HG03442 (cell line): ENCODE data around the gene PIM3.
"Not testable (repeated sequence)": the region's sequence is repeated elsewhere in the genome, so short reads cannot be mapped to it uniquely, and the experiment has no call there.

ENCODE experiments used
- ATAC-seq: cut with Tn5 transposase; IDR thresholded peaks from one replicate; pipeline ENCODE4 v1.9.1; 2021; ENCODE audit warnings: mild to moderate bottlenecking, moderate library complexity; ENCODE audit not compliant: unreplicated experiment

PIM3 gene

DNA sequence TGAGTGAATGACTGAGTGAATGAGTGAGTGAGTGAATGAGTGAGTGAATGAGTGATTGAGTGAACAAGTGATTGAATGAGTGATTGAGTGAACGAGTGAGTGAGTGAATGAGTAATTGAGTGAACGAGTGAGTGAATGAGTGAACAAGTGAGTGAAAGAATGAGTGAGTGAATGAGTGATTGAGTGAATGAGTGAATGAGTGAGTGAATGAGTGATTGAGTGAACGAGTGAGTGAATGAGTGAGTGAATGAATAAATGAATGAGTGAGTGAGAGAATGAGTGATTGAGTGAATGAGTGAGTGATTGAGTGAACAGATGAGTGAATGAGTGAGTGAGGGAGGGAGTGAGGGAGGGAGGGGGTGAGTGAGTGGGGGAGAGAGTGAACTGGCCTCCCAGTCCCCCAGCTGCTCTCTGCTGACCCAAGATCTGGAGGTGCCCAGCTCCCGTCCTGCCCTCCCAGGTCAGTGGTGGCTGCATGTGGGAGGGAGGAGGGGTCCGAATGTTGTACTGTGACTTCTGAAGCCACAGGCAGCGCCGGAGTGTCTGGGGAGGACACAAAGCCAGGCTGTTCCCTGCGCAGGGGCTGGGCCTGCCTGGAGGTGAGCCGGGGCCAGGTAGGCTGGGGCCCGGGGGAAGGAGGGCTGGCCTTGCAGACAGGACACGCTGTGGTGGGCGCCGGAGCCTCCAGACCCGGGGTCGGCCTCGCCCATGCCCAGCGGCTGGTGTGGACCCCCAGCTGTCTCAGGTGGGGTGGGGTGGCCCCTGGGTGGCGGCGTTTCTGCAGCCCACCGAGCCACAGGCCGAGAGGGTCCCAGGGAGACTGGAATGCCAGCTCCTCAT is 17.8 kb upstream of the PIM3 start:
- ATAC-seq = no peak

DNA sequence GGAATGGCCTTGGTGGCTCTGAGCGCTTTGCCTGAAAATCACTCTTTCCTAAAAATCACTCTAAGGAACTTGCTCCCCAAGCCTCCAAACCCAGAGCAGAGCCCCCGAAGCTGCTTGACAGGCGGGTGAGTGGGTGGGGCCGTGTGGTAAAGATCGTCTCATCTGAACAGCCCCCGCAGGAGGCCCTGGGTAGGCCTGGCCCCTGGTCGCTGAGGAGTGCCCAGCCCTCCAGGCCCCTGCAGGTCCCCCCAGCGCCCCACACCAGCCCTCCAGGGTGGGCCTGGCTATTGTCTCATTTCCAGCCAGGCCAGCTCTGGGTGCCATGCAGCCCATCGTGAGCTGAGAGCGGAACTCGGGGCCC is 17.2 kb upstream of the PIM3 start:
- ATAC-seq = no peak

DNA sequence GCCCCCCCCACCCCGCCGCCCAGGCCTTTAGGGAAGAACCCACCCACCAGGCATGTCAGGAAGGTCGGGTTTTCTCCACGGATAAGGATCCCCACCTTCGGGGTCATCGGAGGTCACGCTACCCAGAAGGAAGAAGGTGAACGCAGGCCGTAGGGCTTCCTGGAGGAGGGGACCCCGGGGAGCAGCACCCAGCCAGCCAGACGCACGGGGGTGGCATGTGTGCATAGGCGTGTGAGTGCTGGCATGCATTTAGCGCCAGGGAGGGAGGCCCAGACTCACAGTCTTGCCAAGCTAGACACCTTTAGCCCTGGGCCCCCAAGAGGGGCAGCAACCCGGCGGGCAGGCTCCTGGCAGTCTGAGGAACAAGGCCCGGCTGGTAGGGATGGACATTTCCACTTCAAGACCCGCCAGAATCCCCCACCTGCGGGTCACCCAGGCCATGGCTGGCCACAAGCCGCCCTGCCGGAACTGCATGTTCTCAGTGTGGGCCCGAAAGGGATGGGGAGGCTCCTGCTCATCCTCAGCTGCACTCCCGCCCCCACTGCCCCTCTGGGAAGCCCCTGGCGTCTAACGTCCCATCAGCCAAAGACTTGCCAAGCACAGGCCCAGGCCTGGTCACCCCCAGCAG is 16.7 kb upstream of the PIM3 start:
- ATAC-seq = no peak

DNA sequence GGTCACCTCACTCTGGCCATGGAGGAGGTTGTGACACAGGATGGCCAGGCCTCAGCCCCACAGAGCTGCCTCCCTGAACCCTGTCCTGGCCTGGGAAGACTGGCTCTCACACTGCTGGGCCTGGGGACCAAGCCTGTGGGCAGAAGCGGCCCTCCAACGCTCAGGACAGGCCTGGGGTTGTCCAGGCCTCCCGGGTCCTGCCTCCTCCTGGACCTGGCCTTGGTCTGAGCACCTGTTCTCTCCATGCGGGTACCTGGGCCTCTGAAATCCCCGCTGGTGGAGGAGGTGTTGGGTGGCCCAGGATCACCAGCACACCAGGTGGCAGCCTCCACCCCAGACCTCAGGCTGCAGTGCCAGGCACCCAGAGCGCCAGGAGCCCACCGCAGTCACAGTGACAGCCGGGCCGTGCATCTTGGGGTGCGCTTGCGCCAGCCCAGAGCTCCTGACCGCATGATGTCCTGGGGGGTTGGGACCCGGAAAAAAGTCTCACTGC is 16.1 kb upstream of the PIM3 start:
- ATAC-seq = no peak

DNA sequence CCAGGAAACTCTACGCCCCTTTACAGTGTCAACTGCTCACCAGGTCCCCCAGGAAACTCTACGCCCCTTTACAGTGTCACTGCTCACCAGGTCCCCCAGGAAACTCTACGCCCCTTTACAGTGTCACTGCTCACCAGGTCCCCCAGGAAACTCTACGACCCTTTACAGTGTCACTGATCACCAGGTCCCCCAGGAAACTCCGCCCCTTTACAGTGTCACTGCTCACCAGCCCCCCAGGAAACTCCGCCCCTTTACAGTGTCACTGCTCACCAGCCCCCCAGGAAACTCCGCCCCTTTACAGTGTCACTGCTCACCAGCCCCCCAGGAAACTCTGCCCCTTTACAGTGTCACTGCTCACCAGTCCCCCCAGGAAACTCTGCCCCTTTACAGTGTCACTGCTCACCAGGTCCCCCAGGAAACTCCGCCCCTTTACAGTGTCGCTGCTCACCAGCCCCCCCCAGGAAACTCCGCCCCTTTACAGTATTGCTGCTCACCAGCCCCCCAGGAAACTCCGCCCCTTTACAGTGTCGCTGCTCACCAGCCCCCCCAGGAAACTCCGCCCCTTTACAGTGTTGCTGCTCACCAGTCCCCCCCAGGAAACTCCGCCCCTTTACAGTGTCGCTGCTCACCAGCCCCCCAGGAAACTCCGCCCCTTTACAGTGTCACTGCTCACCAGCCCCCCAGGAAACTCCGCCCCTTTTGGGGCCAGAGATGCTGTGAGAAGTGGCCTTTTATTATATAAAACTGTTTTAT is 15.4 kb upstream of the PIM3 start:
- ATAC-seq = not testable (repeated sequence)

DNA sequence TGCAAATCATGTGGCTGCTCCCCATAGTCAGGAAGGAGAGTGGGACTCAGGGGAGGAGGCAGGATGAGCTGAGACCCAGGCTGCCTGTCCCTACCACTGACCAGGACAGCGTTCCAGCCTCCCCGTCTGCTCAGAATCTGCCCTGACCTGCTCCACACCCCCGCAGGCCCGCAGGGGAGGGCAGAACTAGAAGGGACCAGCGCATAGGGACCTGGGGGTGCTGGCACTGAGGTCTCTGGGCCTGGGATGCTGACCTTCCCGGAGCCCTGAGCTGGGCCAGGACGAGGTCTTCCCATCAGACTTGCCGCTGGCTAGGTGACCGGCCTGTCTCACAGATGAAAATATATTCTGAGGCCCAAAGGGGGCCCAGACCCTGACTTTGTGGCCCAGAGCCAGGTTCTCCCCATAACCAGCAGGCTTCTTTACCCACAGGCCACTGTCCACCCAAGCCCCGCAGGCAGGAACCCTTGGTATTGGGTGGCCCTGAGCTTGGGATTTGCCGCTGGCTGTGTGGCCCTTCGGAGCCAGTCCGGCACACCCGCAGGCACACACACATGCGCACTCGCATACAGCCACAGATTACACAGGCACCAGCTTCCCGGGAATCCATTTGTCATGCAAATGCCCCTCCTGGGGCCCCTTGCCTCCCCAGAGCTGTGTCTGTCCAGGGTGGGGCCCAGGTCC is 13.8 kb upstream of the PIM3 start:
- ATAC-seq = no peak

DNA sequence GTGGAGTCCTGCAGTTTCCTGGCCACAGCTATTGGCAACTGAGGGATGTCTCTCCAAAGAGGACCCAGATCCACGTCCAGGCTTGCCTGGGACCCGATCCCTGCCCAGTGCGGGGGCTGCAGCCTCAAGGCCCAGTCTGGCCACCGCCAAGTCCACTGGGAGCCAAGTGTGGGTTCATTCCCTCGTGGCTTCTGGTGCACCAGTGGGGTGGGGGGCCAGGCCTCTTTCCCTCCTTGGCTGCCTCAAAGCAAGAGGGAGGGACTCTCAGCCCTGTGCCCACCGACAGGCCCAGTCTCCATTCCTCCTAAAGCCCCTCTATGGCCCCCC is 13.3 kb upstream of the PIM3 start:
- ATAC-seq = no peak

DNA sequence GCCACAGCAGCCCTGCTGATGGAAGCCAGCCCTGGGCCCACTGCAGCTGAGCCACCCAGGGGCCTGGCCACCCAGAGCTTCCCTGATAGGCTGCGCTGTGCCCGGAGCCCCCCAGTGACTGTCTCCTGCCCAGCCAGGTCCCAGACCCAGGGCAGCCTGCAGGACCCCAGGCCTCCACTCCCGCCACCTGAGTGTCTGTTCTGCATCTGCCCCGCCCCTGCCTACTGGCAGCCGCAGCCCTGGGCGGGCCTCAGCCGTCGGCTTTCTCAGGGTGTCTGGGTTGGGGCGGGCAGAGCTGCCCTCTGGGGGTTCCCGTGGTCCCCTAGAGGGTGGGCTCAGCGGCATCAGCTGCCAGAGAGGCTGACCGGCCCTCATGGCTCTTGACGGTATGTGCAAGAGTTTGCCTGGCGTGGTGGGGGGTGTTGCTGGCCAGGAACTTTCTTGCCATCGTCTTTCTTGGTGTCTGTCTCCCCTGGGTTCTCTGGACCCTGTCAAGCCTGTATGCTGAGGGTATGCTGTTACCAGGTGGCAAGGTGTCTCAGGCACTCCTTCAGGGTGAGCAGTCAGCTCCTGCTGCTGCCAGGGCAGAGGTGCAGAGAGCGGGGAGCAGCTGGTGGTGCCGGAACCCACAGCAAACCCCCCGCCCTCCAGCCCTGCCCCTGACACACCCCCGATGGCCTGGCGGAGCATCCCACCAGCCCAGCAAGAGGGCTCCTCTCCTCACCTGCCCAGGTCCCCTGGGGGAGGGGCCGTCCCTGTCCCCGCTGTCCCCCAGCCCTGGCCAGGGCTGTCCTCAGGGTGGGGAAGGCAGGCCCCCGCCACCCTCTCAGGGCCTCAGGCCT is 12.2 kb upstream of the PIM3 start:
- no peak for ATAC-seq

DNA sequence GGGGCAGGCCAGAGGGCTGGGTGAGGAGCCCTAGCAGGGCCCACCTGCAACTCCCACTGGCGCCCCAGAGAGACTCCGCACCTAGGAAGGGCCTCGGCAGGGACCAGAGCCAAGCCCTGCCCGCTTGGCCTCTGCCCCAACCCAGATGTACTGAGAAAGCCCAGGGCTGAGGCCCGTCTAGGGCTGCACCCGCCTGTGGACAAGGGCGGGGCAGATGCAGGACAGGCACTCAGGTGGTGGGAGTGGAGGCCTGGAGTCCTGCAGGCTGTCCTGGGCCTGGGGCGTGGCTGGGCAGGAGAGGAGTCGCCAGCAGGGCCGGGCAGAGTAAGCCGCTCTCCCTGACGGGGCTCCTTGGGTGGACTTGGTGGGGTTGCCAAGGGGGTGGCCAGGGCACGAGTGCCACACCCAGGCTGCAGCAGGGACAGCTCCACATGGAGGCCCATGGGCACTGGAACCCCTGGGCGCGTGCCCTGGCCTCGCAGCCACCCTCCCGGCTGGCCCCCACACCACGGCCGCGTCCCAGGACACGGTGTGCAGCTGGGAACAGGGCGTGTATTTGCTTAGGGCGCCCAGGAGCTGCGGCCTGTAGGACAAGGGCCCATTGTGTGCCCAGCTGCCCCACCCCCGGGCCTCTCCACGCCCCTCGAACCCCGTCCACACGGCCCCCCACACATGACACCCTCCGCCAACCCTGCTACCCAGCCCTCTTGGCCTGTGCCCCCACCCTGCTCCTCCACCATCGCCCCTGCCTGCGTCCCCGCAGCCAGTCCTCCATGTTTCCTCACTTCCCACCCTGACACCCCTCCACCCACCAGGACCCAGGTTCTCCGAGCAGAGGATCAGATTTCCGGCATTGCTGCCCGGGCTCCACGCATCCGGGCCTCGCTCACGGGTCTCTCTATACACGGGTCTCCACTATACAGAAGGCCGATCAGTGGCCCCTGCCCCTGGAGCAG is 11.3 kb upstream of the PIM3 start:
- no peak for ATAC-seq

DNA sequence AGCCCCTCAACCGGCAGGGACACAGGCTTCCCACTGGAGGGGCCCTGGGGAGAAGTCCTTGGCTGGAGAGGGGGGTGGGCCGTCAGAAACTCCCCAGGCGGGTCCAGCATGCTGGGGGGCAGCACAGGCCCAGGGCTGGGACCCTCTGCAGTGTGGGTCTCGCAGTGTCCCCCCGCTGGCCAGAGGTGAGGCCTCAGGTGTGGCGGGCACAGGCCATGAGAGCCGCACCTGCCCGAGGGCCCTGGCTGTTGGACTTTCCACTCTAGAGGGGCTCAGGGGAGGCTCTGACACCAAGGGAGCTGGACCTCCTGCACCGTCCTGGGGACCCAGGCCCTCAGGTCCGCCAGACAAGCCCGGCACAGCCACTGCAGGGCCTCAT is 10.7 kb upstream of the PIM3 start:
- no peak for ATAC-seq

DNA sequence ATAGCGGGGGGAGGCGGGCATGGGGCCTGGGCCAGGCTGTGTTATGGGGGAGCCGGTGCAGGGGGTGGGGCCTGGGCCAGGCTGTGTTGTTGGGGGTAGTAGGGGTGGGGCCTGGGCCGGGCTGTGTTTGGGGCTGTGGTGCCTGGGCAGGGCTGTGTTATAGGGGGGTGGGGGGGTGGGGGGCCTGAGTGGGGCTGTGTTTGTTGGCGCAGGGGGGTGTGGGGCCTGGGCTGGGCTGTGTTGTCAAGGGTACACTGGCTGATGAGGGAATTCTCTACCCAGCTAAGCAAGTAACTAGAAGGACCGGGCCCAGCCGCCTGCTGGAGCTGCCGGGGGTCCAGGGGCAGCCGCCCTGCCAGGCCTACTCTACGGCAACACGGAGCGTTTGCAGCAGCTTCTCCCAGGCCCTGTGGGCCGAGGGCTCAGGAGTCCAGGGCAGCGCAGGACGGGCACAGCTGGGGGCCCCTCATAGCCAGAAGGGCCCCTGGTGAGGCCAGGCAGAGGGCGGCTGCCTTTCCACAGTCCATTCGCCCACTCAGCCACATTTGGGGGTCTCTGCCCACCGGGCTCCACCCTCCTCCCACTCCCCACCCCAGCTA is 10.1 kb upstream of the PIM3 start:
- no peak for ATAC-seq

DNA sequence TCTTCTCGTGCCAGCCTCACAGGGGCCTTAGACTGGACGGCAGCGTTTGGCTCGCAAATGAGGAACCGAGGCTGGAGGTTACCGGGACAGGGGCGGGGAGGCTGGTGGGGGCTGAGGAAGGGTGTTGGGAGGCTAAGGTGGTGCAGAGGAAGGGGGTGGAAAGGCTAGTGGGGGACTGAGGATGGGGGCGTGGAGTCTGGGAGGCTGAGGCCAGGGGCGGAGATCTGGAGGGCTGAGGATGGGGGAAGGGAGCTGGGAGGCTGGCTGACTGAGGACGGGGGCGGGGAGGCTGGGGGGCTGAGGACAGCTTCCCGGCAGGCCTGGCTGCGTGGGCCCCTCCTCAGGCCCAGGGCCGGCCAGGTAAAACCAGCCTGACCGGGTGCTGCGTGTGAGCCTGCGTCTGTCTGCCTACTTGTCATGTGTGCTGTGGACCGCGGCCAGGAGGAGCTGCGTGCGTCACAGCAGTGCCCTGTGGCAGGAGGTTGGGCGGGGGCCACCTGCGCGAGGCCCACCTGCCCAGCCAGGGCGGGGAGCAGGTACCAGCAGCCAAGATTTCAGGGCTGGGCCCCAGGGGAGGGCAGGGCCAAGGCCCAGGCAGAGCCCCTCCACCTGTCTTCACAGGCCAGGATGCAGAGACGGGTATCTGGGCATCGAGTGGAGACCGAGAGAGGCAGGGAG is 9.4 kb upstream of the PIM3 start:
- no peak for ATAC-seq

DNA sequence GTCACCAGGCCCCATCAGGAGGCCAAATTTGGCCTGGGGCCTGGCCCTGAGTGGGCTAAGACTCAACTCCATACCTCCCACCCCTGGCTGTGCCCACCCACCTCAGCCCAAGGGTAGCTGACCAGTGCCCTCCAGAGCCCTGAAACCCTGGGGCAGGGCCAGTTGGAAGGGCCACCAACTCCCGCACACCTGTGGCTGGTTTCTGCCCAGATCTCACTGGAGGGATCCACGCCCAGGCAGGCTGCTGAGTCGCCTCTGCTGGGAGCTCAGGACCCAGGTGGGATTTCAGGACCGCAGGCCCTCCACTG is 8.9 kb upstream of the PIM3 start:
- no peak for ATAC-seq

DNA sequence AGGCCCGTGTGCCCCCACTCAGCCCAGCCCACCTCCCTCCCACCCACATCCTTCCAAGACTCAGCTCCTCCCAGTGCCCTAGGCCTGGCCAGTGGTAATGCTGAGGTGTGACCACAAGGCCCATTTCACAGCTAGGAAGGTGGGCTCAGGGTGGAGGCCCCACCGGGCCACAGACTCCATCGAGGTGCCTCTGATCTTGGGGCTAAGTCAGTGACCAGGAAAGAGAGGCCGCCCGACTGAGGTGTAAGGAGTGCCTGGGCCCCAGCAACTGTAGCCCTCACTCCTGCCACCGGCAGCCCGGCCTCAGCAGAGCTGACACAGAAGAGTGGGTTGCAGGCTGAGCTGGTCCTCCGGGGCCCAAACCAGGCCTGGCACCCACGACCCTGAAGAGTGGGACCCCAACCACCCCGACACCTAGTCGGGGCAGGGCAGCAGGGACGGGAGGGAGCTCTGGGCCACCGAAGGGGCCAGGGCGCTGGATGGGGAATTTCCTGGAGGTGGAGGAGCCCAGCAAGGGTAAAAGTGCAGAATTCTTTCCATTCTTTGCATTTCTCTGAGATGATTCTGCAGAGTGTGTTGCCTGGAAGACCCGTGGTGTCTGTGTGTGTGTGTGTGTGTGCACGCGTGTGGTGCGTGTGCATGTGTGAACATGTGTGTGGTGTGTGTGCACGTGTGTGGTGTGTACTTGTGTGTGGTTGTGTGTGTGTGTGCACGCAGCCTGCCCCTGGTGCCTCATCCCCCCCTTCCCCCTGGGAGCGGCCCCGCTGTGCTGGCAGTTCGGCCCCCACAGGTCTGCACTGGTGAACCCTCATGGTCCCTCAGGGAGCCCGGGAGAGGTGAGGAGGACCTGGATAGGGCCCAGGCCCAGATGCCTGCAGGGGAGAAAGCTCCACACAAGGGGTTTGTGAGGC is 8.3 kb upstream of the PIM3 start:
- no peak for ATAC-seq

DNA sequence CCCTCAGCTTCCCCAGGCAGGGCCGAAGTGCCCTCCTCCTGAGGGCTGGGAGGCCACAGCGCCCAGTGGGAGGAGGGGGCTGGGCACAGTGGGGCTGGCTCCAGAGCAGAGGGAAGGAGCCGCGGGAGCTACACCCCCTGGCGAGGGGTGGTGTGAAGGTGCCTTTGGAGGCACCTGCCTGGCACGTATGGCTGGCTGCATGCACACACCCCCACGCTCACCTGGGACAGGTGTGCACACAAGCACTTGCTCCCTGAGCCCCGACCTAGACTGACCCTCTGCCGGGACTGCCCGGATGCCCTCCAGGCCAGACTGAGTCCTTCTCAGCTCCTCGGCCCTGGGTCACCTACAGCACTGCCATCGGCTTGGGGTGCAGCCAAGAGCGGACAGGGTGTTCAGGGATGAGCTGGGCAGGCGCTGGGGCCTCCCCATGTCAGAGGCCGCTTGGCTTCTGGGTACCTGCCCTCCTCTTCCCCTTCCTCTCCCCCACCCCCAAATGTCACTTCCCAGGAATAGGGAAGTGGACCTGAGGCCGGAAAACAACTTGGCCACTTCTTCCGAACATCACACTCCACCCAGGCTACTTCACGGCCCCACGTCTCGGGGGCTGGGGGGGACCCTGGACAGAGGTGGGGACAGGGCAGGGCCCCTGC is 7.4 kb upstream of the PIM3 start:
- ATAC-seq = no peak

DNA sequence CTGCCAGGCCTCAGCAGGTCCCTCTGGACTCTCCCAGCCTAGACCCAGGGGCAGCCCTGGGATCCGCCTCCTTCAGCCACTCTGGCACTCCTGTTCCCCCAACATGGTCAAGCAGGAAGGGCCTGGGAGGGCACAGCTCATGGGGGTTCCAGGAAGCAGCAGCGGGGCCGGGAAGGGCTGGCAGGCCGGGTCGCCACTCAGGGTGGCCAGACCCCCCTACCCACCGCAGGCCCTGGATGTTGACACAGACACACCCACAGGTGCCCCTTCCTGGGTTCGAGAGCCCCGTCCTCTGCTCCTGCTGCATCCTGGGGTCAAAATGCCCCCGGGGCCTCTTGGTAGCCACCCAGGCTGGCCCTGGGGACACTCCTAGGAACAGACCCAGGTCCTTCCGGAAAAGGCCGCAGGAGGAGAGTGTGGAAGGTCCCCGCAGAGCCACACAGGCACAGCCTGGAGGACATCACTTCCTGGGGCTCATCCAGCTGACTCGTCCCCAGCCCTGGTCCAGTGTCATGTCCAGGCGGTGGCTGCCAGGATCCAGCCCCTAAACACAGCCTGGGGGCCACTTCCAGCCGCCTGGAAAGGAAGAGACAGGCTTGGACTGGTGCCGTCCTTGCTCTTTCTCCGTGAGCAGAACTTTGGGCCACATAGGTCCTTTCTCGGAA is 6.8 kb upstream of the PIM3 start:
- no peak for ATAC-seq

DNA sequence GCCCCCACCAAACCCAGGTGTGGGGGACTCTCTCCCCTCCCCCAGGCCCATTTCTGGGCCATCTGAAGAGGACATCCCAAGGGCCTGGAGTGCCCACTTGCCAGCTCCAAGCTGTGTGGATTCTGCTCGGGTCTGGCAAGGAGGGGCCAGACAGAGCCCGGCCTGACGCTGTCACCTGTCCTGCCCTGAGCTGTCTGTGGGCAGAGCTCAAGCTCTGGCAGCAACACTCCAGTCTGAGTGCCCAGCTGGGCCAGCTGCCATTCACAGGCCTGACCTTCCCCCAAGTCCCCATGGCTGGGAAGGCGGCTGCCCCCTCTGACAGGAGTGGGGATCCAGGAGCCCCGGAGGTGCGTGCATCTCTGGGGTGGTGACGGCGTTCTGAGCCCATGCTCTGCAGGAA is 6.2 kb upstream of the PIM3 start:
- no peak for ATAC-seq
